Neural crest cell (in vitro differentiated cells): ENCODE results near the gene RECQL5. TPM values are rescaled to one million over a fixed set of nuclear protein-coding genes. Genes with fewer than 3 reads are reported as not detected.

Experiments used
- DNase-seq: peaks from one replicate; pipeline ENCODE4 v3.0.0; 2021; ENCODE audit warnings: low read depth, mixed read lengths, low spot score
- H3K27ac Mint-ChIP-seq: one replicate; pipeline ENCODE4 v1.8.0; 2021; ENCODE audit warnings: mild to moderate bottlenecking, mixed read lengths; ENCODE audit not compliant: unreplicated experiment
- H3K27me3 Mint-ChIP-seq: 2 replicates; pipeline ENCODE4 v1.8.0; 2021; ENCODE audit warnings: low read depth, mild to moderate bottlenecking, mixed read lengths
- H3K36me3 Mint-ChIP-seq: 2 replicates; pipeline ENCODE4 v1.8.0; 2021; ENCODE audit warnings: low read depth, mild to moderate bottlenecking, mixed read lengths
- H3K4me1 Mint-ChIP-seq: 2 replicates; pipeline ENCODE4 v1.8.0; 2021; ENCODE audit warnings: mixed read lengths
- H3K4me3 Mint-ChIP-seq: one replicate; pipeline ENCODE4 v1.8.0; 2021; ENCODE audit warnings: mild to moderate bottlenecking, mixed read lengths
- H3K9me3 Mint-ChIP-seq: 2 replicates; pipeline ENCODE4 v1.8.0; 2021; ENCODE audit warnings: mixed read lengths
- CTCF ChIP-seq: fragments of 200-600 bp; sonication (generic); conservative IDR thresholded peaks from 2 replicates; pipeline ENCODE4 v1.5.0; 2021; ENCODE audit warnings: antibody characterized with exemption, mild to moderate bottlenecking
- total RNA-seq: library from RNA; stranded (reverse); gene quantifications from 2 replicates; pipeline ENCODE4 v1.2.1, GENCODE V29; 2021

RECQL5 gene
- total RNA-seq, 1 donor from 2014 or later = 47.3 TPM

- Mint-ChIP-seq H3K36me3 (no peaks in the 10 kb centered on the region), H3K4me1 (no peaks in the 10 kb centered on the region), H3K4me3 (no peak overlapping the region), H3K9me3 (no peaks in the 10 kb centered on the region), H3K27me3 (no peaks in the 10 kb centered on the region), H3K27ac (no peak overlapping the region)
- no peak for TF ChIP-seq CTCF
- DNase-seq = no peak
These were observed 62.8 kb downstream of the RECQL5 start for GRCh38 chr17:75604034-75604695.

GRCh38 chr17:75603123-75603522 lies 63.8 kb downstream of the RECQL5 start:
- Mint-ChIP-seq H3K27me3 (no peaks in the 10 kb centered on the region), H3K9me3 (no peaks in the 10 kb centered on the region), H3K4me3 (no peak overlapping the region), H3K27ac (peak overlapping the region; percentile 68), H3K4me1 (no peaks in the 10 kb centered on the region), H3K36me3 (no peaks in the 10 kb centered on the region)
- TF ChIP-seq CTCF = no peak
- no peak for DNase-seq

- H3K4me3 Mint-ChIP-seq = no peak overlapping the region
- no peak for DNase-seq
These were observed 64.3 kb downstream of the RECQL5 start for GRCh38 chr17:75602644-75603043.

GRCh38 chr17:75601057-75601987 lies 65.6 kb downstream of the RECQL5 start:
- Mint-ChIP-seq H3K4me3 (no peak overlapping the region), H3K9me3 (no peaks in the 10 kb centered on the region)
- peak; percentile 70 for DNase-seq

More at GRCh38 chr17:75602644-75603043, 64.3 kb downstream of the RECQL5 start:
- no peaks in the 10 kb centered on the region for H3K27me3 Mint-ChIP-seq
- H3K4me1 Mint-ChIP-seq = no peaks in the 10 kb centered on the region
- no peak for TF ChIP-seq CTCF
- no peaks in the 10 kb centered on the region for H3K36me3 Mint-ChIP-seq
- H3K27ac Mint-ChIP-seq = no peak overlapping the region
- no peaks in the 10 kb centered on the region for H3K9me3 Mint-ChIP-seq

More at GRCh38 chr17:75601057-75601987, 65.6 kb downstream of the RECQL5 start:
- Mint-ChIP-seq H3K4me1 (no peaks in the 10 kb centered on the region), H3K27me3 (no peaks in the 10 kb centered on the region), H3K27ac (no peak overlapping the region), H3K36me3 (no peaks in the 10 kb centered on the region)
- TF ChIP-seq CTCF = peak; percentile 77
